NCI-H69 (cell line): ENCODE results near the gene DGLUCY.
"Not testable (repeated sequence)": the region's sequence is repeated elsewhere in the genome, so short reads cannot be mapped to it uniquely, and the experiment has no call there.

ENCODE experiments used
- DNase-seq: peaks from one replicate; lab custom pipeline; 2025; lab: John Stamatoyannopoulos, UW

Gene DGLUCY

GRCh38 chr14:91233936-91234790 lies 120.3 kb downstream of the DGLUCY start:
- DNase-seq, result no peak

- DNase-seq, result no peak
These were observed 120.9 kb downstream of the DGLUCY start for GRCh38 chr14:91234791-91235114.

DNA sequence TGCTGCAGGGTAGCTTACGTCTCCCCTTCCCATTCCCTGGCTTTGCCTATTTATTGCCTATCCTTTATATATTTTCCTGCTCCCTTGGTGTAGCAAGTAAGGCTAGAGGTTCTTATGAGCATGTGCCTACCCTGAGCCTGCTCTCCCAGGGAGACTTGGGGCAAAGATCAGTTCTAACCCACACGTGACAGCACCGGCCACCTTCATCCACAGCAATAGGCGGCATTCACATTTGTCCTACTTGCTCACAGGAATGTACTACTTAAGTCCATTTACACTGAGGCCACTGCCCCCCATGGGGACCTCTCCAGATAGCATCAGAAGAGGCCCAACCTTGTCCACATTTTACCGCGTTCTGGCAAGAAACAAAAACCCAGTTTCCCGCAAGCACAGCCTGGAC lies 122.0 kb downstream of the DGLUCY start:
- DNase-seq, result no peak

DNA sequence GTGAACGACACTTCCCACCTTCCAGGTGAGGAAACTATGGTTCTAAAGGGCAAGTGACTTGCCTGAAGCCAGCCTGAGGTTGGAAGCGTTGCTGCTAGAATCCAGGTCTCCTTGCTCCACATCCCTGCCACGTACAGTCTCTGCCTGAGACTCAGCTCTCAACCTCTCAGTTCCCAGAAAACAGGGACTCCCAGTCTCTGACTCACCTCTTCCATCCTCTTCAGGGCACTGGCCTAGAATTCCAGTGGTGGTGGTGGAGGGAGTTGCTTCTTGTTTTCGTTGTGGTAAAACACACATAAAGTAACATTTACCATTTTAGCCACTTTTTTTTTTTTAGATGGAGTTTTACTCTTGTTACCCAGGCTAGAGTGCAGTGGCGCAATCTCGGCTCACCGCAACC lies 123.3 kb downstream of the DGLUCY start:
- no peak for DNase-seq

- DNase-seq, result no peak
These were observed 124.2 kb downstream of the DGLUCY start for GRCh38 chr14:91238085-91238484.

DNA sequence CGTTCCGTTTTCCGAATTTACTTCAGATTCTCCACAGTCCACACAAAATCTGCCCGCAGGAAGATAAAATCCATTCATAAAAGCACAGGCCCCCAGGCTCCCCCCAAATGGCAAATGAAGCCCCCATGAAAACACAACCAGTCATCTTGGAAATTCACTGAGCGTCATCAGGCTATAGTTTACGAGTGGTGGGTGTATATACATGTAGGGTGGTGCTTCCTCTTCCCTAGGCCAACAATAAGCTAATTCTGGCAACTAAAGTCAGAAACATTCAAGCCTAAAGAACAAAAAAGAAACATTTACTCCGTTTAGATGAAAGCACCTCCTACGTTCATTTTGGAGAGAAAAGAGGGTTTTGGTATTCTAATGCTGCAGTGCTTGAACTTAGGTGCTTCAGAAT lies 124.8 kb downstream of the DGLUCY start:
- no peak for DNase-seq

GRCh38 chr14:91241863-91242262 lies 128.0 kb downstream of the DGLUCY start:
- DNase-seq, result no peak

DNA sequence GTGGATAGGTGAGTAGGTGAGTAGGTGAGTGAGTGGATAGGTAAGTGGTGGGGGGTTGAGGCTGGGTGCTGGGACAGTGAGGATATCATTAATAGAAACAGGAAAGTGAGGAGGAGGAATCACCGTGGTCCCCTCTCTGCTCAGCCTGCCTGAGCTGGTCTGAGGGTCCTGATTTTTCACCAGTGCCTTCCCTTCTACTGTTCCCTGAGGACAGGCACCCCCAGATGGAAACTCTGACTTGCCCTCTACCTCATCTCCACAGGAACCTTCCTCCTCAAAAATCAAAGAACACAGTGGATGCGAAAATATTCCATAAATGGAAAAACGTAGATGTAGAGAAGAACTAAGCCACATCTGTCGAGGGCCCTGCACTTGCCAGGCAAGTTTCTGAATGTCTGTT lies 128.8 kb downstream of the DGLUCY start:
- DNase-seq, result no peak

- no peak for DNase-seq
These were observed 129.2 kb downstream of the DGLUCY start for GRCh38 chr14:91243074-91243471.

- peak; percentile 84 for DNase-seq
These were observed 130.6 kb downstream of the DGLUCY start, which contains the start of gene GPR68 for GRCh38 chr14:91244501-91244901. GPR68 (minus strand) TSS chr14:91244704; CDS start chr14:91235050, 9,654 bp downstream.

DNA sequence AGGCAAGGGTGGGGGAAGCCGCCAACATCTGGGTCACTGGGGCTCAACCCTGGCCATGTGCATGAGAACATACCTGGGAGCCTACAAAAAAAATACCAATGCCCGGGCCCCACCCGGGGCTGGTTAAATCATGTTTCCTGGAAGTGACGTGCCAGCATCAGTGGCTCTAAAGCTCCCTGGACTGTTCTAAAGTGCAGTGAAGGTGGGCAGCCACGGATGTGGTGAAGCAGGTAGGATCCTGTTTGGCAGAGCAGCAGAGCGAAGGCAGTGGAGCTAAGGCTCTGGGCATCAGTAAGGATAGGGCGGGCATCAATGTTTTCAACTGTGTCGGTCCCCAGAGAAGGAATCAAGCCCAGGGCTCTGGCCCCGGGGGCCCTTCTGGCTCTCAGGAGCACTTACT lies 131.2 kb downstream of the DGLUCY start:
- no peak for DNase-seq

DNA sequence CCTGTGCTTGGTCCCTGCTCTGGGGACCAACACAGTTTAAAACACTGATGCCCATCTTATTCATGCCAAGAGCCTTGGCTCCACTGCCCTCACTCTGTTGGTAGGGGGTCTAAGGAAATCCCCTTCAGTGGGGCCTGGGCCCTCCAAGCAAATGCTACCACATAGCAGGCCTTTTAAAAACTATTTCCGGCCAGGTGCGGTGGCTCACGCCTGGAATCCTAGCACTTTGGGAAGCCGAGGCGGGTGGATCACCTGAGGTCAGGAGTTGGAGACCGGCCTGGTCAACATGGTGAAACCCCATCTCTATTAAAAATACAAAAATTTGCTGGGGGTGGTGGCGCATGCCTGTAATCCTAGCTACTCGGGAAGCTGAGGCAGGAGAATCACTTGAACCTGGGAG lies 131.7 kb downstream of the DGLUCY start:
- DNase-seq, result not testable (repeated sequence)

DNA sequence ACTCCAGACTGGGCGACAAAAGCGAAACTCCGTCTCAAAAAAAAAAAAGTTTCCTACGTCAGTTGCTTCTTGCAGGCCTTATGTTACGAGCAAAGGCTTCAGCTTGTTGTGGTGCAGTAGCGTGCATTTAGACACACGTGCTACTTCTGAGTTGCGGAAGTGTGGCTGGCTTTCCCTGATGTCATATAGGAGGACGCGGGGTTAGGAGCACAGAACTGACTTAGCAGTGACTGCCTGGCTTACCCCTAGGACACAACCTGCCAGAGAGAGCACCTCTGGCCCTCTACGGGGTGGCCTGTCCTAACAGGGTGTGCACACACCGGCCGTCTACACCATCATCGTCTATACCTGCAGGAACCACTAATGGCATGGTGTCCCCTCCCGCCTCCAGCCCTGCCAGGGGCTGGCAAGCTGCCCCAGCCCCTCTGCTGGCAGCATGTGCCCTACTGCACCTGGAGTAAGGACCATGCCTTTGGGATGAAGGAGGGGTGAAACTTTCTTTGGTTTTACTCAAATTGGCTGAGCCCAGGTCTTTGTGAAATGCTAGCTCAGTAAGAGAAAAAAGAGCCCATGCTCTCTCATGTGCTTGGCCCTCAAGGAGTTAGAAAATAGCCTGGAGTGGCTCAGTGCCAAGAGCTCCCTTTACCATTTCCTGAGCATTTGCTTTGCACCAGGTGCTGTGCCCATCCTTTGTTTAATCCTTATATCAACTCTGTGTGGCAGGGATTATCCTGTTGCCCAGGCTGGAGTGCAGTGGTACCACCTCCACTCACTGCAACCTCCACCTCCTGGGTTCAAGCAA lies 132.4 kb downstream of the DGLUCY start:
- DNase-seq, result peak; percentile 88

DNA sequence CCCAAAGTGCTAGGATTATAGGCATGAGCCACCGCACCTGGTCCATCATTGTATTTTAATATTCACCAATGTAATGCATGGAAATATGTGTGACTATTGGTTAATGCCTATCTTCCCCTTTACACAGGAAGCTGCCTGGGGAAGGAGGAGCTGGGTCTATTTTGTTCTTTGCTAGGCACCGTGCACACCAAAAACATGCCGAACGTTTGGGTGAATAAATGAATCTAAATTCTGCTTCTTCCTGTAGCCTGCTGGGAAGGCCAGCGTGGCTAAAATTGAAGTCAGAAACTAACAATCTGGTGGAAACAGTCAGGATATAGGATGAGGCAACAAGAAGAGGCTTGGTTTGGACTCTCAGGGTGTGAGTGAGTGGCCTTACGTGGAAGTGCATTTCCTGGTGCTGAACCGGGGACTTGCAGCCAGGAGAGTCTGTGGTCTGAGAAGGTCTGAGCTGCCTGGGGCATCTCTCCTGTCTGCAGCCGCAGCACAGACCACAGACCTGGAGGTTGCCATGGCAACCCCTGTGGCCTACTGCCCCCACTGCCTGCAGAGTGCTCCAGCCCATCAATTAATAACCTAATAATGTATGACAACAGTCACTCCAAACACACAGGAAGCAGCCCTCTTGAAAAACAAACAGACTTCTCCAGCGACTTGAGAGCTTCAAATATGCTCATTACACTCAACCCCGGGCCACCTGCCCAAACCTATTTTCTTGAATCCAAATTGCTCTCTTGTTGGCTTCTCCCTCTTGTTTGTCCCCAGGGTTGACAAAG lies 136.2 kb downstream of the DGLUCY start:
- peak; percentile 93 for DNase-seq

GRCh38 chr14:91250912-91251311 lies 137.0 kb downstream of the DGLUCY start:
- DNase-seq, result peak; percentile 62

GRCh38 chr14:91252871-91253794 lies 139.3 kb downstream of the DGLUCY start:
- peak; percentile 74 for DNase-seq

DNA sequence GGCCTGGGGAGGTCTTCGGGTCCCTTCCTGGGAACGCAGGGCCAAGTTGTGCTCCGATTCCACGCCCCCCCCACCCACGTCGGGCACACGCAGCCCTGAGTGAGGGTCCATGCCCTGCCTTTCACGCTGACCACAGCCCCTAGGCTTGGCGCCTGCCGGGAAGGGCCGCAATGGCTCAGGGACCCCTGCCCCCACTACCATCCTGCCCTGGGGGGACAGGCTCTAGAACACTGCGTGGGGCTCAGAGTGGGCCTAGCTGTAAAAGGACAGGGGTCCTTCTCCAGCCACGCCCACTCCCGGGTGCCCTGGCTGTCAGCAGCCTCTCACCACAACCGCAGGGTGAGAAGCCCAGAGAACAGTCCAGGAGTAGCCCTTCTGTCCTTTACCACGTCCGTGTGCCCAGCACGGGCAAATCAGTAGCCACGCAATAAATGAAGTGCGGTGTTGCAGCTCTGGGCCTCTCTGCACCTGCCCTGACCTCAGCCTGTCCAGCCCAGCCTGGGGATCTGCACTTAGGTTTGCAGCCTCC lies 140.0 kb downstream of the DGLUCY start:
- peak; percentile 40 for DNase-seq

GRCh38 chr14:91254461-91254860 lies 140.6 kb downstream of the DGLUCY start:
- DNase-seq, result peak; percentile 60

- peak; percentile 77 for DNase-seq
These were observed 141.3 kb downstream of the DGLUCY start for GRCh38 chr14:91255026-91255695.

GRCh38 chr14:91256661-91257060 lies 142.8 kb downstream of the DGLUCY start:
- peak; percentile 42 for DNase-seq
